OCI-LY3 (cell line): ENCODE results near the gene BBX.

Experiments used
- H2AFZ ChIP-seq: fragments of 200-600, 300-600 bp; shearing (Covaris generic); 2 replicates; pipeline ENCODE4 v1.6.0; 2014; ENCODE audit warnings: antibody characterized with exemption, low read depth, low read length
- H3K27ac ChIP-seq: fragments of 200-600, 300-600 bp; sonication (generic); 2 replicates; pipeline ENCODE4 v1.5.1; 2014; ENCODE audit warnings: mild to moderate bottlenecking, low read length, moderate library complexity, mixed read lengths
- H3K27me3 ChIP-seq: fragments of 200-600, 300-600 bp; sonication (generic); 2 replicates; pipeline ENCODE4 v1.6.1; 2014; ENCODE audit warnings: low read depth, low read length, mixed read lengths
- H3K36me3 ChIP-seq: fragments of 200-600, 300-600 bp; sonication (generic); replicated peaks from 2 replicates; pipeline ENCODE3; 2014; ENCODE audit warnings: low read depth, low read length, mixed read lengths
- H3K4me1 ChIP-seq: fragments of 300-600, 200-600 bp; sonication (generic); 2 replicates; pipeline ENCODE4 v1.6.1; 2014; ENCODE audit warnings: low read length, mixed read lengths
- H3K4me2 ChIP-seq: fragments of 200-600, 300-600 bp; sonication (generic); 2 replicates; pipeline ENCODE4 v1.6.1; 2014; ENCODE audit warnings: low read length, mixed read lengths
- H3K4me3 ChIP-seq: fragments of 300-600, 200-600 bp; sonication (generic); 2 replicates; pipeline ENCODE4 v1.5.1; 2014; ENCODE audit warnings: antibody characterized with exemption, mild to moderate bottlenecking, low read length, moderate library complexity
- H3K79me2 ChIP-seq: fragments of 300-600, 200-600 bp; shearing (Covaris generic); 2 replicates; pipeline ENCODE4 v1.6.1; 2014; ENCODE audit warnings: mild to moderate bottlenecking, low read length, mixed read lengths
- H3K9ac ChIP-seq: fragments of 300-600, 200-600 bp; shearing (Covaris generic); 2 replicates; pipeline ENCODE4 v1.6.0; 2014; ENCODE audit warnings: mild to moderate bottlenecking, low read length, moderate library complexity
- H3K9me3 ChIP-seq: fragments of 200-600, 300-600 bp; shearing (Covaris generic); 2 replicates; pipeline ENCODE4 v1.6.1; 2014; ENCODE audit warnings: low read length, mixed read lengths; ENCODE audit not compliant: insufficient read depth
- H4K20me1 ChIP-seq: fragments of 200-600, 300-600 bp; sonication (generic); 2 replicates; pipeline ENCODE4 v1.6.1; 2016; ENCODE audit warnings: low read length, mixed read lengths; ENCODE audit not compliant: insufficient read depth
- EZH2phosphoT487 ChIP-seq: fragments of 200-600 bp; shearing (Covaris generic); IDR thresholded peaks from 2 replicates; pipeline ENCODE4 v1.6.1; 2018; ENCODE audit warnings: antibody characterized with exemption, mixed run types, low read depth
- TF ChIP-seq, protein P1 (sequence below): fragments of 200-600, 300-600 bp; sonication (generic); IDR thresholded peaks from 2 replicates; pipeline ENCODE4 v1.5.1; 2014; ENCODE audit warnings: antibody characterized with exemption, low read length, low read depth

Gene BBX

DNA sequence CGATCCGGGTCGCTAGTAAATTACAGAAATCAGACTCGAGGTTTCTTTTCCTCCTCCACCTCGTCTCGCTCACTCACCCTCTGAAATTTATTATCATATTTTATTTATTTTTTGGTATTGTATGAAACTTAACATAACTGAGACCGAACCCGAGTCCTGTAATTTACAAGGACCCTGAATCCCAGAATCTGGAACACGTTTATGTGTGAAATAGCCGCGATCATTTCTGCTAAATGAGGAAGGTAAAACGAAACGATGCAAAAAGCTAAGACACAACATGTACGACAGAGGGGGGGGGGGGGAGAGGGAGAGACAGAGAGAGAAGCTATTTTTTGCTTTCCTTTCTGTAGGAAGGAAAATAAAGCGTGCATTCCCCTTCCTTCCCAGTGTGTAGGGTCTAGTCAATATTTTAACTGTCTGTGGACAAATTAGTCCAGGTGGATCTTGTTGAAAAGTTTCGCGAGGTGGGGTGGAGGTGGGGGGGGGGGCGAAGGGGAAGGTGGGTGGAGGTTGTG lies 1.6 kb downstream of the BBX start:
- peaks cover 9% of the 10 kb centered on the region; the same call in 1 of the 2 replicates for H4K20me1 ChIP-seq
- peak overlapping the region; percentile 92 for H3K9ac ChIP-seq
- H3K36me3 ChIP-seq, result peaks cover 12% of the 10 kb centered on the region
- H3K4me3 ChIP-seq, result peak overlapping the region; percentile 99
- H2AFZ ChIP-seq, result peak overlapping the region; percentile 84
- peak overlapping the region; percentile 95 for H3K4me2 ChIP-seq
- H3K9me3 ChIP-seq, result no peaks in the 10 kb centered on the region
- H3K79me2 ChIP-seq, result peaks cover 38% of the 10 kb centered on the region
- H3K4me1 ChIP-seq, result peaks cover 23% of the 10 kb centered on the region
- no peaks in the 10 kb centered on the region for H3K27me3 ChIP-seq
- peak overlapping the region; percentile 73 for H3K27ac ChIP-seq
- TF ChIP-seq, protein P1, sequence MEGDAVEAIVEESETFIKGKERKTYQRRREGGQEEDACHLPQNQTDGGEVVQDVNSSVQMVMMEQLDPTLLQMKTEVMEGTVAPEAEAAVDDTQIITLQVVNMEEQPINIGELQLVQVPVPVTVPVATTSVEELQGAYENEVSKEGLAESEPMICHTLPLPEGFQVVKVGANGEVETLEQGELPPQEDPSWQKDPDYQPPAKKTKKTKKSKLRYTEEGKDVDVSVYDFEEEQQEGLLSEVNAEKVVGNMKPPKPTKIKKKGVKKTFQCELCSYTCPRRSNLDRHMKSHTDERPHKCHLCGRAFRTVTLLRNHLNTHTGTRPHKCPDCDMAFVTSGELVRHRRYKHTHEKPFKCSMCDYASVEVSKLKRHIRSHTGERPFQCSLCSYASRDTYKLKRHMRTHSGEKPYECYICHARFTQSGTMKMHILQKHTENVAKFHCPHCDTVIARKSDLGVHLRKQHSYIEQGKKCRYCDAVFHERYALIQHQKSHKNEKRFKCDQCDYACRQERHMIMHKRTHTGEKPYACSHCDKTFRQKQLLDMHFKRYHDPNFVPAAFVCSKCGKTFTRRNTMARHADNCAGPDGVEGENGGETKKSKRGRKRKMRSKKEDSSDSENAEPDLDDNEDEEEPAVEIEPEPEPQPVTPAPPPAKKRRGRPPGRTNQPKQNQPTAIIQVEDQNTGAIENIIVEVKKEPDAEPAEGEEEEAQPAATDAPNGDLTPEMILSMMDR, result no peak
- no peak for TF ChIP-seq EZH2phosphoT487

DNA sequence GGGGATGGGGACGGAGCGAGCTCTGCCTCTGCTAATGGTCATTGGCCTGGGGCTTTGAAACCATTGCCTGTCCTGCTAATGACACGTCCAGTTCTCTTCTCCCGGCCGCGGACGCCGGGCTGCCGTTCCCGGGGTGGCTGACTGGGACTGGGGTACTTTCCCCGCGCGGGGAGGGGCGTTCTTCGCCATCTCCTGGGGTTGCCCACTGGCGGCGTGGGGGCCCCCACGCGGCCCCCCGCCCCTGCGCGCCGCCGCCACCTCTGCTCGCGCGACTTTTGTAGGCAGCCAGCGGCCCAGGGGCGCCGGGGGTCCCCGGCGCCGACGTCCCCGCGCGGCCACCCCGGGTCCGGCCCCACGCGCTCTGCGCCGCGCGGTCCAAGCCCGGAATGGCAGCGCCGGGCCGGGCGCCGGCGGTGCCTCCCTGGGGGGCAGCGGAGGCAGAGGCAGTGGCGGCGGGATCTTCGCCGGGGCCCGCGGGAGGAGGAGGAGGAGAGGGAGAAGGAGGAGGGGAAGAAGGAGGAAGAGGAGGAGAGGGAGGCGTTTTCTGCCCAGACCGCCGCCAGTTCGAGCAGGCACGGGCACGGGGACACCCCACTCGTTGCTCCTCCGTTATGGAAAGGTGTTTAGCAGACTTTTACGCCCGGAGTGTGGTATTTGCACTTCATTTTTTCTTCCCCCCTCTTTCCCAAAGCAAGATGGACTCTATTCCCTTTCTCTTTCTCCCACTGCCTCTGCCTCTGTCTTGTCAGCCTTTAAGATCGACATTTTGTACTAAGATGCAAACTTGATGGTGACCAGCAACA lies 2.3 kb downstream of the BBX start:
- Histone ChIP-seq H3K4me2 (peak overlapping the region; percentile 95), H3K4me3 (peak overlapping the region; percentile 99), H3K9ac (peak overlapping the region; percentile 92), H3K27ac (peak overlapping the region; percentile 73), H3K79me2 (peaks cover 38% of the 10 kb centered on the region), H3K27me3 (no peaks in the 10 kb centered on the region), H3K4me1 (peaks cover 23% of the 10 kb centered on the region), H4K20me1 (peaks cover 9% of the 10 kb centered on the region; the same call in 1 of the 2 replicates), H2AFZ (peak overlapping the region; percentile 84; the same call in 1 of the 2 replicates), H3K9me3 (no peaks in the 10 kb centered on the region), H3K36me3 (peaks cover 15% of the 10 kb centered on the region)
- TF ChIP-seq, protein P1, result no peak
- TF ChIP-seq EZH2phosphoT487, result no peak

- TF ChIP-seq, protein P1, result no peak
- TF ChIP-seq EZH2phosphoT487, result no peak
- H3K4me2 ChIP-seq, result peak overlapping the region; percentile 95
- H3K4me3 ChIP-seq, result peak overlapping the region; percentile 99
- peaks cover 9% of the 10 kb centered on the region; the same call in 1 of the 2 replicates for H4K20me1 ChIP-seq
- no peaks in the 10 kb centered on the region for H3K9me3 ChIP-seq
- H3K9ac ChIP-seq, result peak overlapping the region; percentile 92
- H3K36me3 ChIP-seq, result peaks cover 15% of the 10 kb centered on the region
- H3K27ac ChIP-seq, result no peak overlapping the region
- H2AFZ ChIP-seq, result 0 out of 2 replicates have a peak overlapping the region, but pooled peaks have one; percentile 16
- peaks cover 38% of the 10 kb centered on the region for H3K79me2 ChIP-seq
- no peaks in the 10 kb centered on the region for H3K27me3 ChIP-seq
- peaks cover 23% of the 10 kb centered on the region for H3K4me1 ChIP-seq
Observed at GRCh38 chr3:107525644-107526305, 3.0 kb downstream of the BBX start.
